Islet precursor cell (in vitro differentiated cells): ENCODE data around the gene EXD3.
"Not testable (repeated sequence)": the region's sequence is repeated elsewhere in the genome, so short reads cannot be mapped to it uniquely, and the experiment has no call there.

Experiments used
- DNase-seq: peaks from one replicate; pipeline ENCODE4 v3.0.0-alpha.2; 2018

EXD3 gene

GRCh38 chr9:137422604-137423513, at the start of gene EXD3, which contains the start of gene NOXA1:
EXD3 (minus strand) TSS chr9:137423162; CDS start chr9:137395357, 27,805 bp downstream.
NOXA1 (plus strand) TSS chr9:137423393; CDS start chr9:137423530, 137 bp downstream.
- peak; percentile 95 for DNase-seq

DNA sequence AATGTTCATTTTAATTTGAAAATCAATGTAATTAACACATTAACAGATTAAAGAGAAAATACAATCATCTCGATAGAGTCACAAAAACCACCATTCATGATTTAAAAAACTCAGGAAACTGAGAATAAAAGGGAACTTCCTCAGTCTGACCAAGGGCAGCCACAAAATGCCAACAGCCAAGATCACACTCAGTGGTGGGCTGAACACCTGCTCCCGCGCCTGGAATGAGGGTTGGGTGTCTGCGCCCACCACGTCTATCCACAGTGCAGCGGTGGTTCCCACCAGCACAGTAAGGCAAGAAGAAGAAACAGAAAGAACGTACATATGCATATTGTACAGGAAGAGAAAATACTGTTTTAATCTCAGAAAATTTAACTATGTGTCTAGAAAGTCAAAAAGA, 47.8 kb upstream of the EXD3 start:
- no peak for DNase-seq

DNA sequence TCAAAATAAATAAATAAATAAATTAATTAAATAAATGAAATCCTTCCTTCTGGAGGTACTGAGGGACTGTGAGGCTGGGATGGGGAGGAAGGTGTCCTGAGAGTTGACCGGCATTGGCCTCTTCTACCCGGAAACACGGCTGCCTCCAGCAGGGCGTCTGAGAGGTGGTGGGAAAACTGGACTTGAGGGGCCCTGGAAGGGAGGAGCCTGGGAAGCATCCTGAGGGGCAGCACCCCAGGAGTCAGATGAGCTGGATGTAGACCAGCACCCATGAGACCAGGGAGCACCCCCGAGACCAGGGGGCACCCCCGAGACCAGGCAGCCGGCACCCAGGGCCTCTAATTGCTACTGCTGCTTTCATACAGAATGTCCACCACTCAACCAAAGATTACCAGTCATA, 44.9 kb upstream of the EXD3 start:
- no peak for DNase-seq

- no peak for DNase-seq
These were observed 44.2 kb upstream of the EXD3 start for GRCh38 chr9:137467161-137467581.

- not testable (repeated sequence) for DNase-seq
These were observed 43.6 kb upstream of the EXD3 start for GRCh38 chr9:137466389-137467085.

DNA sequence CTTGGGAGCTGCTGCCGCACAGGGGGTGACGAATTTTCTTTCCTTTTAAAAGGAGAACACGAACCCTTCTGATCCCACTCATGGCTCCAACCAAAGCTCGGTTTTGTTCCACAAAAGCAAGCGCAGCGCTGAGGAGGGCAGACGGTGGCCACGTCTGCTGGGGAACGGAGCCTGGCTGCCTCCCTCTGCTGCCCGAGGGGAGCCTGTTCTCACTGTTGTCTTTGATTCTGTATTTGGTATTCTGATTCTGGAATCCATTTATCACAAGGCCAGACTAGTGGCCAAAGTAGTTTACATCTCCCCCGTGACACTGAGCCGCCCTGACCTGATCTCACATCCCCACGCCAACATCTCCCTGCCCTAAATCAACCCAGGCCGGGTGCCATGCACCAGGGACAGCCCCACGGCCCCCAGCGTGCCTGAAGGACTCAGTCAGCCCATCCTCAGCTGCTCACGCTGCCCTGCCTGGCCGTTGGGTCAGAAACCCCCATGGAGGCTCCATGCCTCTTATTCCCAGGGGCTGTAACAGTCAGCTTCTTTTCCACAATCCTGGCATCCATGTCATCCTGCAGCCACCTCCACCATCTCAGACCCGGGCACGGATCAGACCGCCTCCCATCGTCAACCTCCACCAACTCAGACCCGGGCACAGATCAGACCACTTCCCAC, 42.9 kb upstream of the EXD3 start:
- peak; percentile 45 for DNase-seq

- peak; percentile 45 for DNase-seq
These were observed 42.2 kb upstream of the EXD3 start for GRCh38 chr9:137465000-137465719.

GRCh38 chr9:137464291-137464999, 41.5 kb upstream of the EXD3 start:
- DNase-seq, result peak; percentile 48

- no peak for DNase-seq
These were observed 40.9 kb upstream of the EXD3 start for GRCh38 chr9:137463931-137464290.

- DNase-seq, result peak; percentile 46
These were observed 40.3 kb upstream of the EXD3 start for GRCh38 chr9:137462986-137463930.

DNA sequence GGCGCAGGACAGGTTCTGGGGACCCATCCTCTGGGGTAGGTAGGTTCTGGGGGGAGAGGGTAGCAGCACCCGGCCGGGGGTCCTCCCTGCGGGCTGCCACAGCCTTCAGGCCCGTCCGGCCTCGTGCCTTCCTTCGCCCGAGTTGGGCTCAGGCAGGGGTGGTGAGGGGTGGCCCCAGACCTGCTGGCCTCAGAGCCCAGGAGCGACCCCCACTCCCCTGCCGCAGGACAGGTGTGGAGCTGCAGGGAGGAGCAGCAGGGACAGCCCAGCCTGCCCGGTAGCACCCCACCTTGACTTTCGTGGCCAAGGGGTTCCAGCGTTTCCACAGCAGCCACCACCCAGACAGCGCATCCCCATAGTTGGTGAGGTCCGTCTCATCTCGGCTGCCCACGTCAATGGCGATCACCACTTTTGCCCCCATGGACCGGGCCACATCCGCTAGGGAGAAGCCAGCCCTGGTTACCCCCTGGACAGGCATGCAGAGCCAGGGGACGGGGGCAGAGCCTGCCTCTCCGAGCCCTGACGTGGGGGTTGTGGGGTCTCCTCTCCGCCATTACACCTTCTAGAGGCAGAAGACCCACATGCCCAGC, 39.5 kb upstream of the EXD3 start:
- no peak for DNase-seq

- DNase-seq, result peak; percentile 89
These were observed 38.9 kb upstream of the EXD3 start for GRCh38 chr9:137461663-137462395.

DNA sequence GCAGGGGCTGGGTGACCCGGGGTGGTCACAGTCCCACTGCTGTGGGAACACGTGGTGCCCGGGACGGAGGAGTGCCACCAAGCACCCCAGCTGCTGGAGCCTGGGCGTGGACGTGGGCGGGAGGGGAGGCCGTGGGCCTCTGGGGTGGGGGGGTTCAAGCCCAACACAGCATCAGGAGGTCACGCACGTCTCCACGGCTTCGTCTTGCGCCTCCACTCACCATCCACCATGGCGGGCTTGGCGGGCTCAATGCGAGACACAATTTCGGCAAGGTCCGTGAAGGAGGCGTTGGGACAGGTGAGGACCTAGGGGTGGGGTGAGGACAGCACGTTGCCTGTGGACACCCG, 38.3 kb upstream of the EXD3 start:
- DNase-seq, result no peak

DNA sequence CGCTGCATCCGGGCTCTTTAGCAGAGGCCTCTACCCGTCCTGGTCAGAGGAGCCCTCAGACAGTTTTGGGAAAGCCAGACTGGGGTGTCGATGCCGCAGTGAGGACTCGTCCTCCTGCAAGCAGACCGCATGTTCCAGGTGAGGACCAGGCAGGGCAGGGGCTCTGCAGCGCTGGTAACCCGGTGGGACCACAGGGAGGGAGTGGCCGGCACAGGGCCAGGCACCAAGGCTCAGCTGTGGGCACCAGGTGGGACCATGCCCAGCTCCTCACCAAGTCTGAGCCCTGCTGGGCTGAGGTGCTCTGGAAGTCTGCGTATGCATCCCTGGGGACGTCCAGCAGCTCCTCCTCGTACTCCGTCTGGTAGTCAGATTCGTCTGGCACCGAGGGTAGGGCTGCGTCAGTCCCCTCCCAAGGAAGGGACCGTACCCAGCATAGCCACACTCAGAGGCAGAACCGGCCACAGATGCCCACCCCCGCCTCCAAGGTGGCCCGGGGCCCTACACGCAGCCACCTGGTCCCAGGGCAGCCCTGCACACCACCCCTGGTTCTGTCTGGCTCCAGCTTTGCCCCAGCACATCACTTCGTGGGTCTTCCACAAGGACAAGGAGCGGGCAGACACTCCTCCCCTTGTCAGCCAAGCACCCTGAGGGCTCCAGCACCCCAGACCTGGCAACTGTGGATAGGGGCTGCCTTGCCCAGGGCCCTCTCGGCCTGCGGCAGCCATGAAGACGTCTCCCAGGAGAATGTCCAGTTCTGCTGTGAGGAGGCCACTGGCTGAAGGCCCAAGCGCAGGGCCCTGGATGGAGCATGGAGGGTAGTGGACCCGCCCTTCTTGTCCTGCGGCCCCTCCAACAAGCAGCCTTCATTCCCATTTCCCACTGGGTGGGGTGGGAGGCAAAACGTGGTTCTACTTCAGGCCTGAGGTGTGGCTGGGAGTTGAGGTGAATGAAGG, 37.7 kb upstream of the EXD3 start:
- peak; percentile 50 for DNase-seq

- DNase-seq, result peak; percentile 45
These were observed 36.8 kb upstream of the EXD3 start for GRCh38 chr9:137459601-137460362.

- peak; percentile 92 for DNase-seq
These were observed 36.2 kb upstream of the EXD3 start, which contains the start of gene NSMF for GRCh38 chr9:137459152-137459600. NSMF (minus strand) TSS chr9:137459334; CDS start chr9:137459102, 232 bp downstream.
